Measurements from ENCODE around the gene THOC6.
"Not testable (repeated sequence)": the region's sequence is repeated elsewhere in the genome, so short reads cannot be mapped to it uniquely, and the experiment has no call there.

The THOC6 gene

DNA sequence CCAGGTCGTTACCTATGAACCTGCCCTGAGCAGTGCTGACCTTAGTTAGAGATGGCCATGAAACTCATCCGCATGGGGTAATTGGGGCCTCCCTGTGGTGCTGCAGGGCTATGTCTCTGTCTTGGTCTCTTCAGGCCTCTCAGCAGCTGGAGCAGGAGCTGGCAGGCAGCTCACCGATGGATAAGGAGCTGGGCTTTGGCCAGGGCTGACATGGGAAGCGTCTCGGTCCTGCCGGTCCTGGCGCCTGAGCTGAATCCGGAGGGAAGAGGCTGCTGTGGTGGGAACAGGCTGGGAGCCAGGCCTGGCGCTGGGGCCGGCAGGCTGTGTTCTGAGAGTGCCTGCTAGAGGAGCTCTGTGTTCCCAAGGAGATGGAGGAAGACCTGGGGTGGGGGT, 51.7 kb downstream of the THOC6 start:
- DNase-seq: no peak

DNA sequence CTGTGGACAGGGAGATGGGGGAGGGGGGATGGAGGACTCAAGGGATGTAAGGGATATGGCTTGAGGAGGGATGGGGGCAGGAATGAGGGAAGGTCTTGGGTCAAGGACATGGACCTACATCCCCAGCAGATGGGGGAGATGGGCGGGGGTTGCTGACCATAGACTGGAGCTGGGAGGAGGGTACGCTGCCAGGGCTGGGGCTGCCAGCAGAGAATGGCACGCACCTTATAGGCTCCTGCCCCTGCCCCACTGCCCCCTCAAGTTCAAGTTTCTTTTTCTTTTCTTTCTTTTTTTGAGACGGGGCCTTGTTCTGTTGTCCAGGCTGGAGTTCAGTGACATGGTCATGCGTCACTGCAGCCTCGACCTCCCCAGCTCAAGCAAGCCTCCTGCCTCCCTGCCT, 52.1 kb downstream of the THOC6 start:
- not testable (repeated sequence) for DNase-seq

DNA sequence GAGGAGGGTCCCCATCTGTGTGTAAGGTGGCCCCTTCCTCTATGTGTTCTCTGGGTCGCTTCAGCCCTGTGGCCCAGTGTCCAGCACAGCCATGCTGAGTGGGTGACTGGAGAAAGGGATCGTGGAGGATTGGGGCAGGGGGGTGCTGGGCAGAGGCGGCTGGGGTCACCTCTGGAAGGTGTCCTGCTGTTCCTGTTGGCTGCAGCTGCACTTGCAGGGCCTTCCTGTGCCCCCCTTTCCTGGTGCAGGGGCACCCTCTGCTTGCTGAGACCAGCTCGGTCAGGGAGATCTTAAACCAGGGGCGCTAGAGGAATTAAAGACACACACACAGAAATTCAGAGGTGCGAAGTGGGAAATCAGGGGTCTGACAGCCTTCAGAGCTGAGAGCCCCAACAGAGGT, 52.7 kb downstream of the THOC6 start:
- no peak for DNase-seq

Measured in effector CD8-positive, alpha-beta T cell (primary cell).